GM12872 (cell line): ENCODE data around the gene NAAA.

Experiments used
- CTCF ChIP-seq: IDR thresholded peaks from 3 replicates; pipeline ENCODE4 v1.5.1; 2011; ENCODE audit warnings: low read depth, mild to moderate bottlenecking, low read length, moderate library complexity; ENCODE audit not compliant: insufficient read depth

Gene NAAA

GRCh38 chr4:75963558-75963957, 22.7 kb upstream of the NAAA start:
- no peak for TF ChIP-seq CTCF

- no peak for TF ChIP-seq CTCF
Measured at GRCh38 chr4:75953509-75953908, 12.7 kb upstream of the NAAA start.

- no peak for TF ChIP-seq CTCF
Measured at GRCh38 chr4:75950213-75950815, 9.5 kb upstream of the NAAA start.

GRCh38 chr4:75948822-75949444, 8.1 kb upstream of the NAAA start:
- TF ChIP-seq CTCF, result no peak

GRCh38 chr4:75939890-75940691, 722 bp downstream of the NAAA start:
- TF ChIP-seq CTCF, result no peak

- no peak for TF ChIP-seq CTCF
Measured at GRCh38 chr4:75935628-75936027, 5.2 kb downstream of the NAAA start.

GRCh38 chr4:75930152-75930551, 10.7 kb downstream of the NAAA start:
- no peak for TF ChIP-seq CTCF
